Measurements from ENCODE around the gene BOC.

BOC gene

DNA sequence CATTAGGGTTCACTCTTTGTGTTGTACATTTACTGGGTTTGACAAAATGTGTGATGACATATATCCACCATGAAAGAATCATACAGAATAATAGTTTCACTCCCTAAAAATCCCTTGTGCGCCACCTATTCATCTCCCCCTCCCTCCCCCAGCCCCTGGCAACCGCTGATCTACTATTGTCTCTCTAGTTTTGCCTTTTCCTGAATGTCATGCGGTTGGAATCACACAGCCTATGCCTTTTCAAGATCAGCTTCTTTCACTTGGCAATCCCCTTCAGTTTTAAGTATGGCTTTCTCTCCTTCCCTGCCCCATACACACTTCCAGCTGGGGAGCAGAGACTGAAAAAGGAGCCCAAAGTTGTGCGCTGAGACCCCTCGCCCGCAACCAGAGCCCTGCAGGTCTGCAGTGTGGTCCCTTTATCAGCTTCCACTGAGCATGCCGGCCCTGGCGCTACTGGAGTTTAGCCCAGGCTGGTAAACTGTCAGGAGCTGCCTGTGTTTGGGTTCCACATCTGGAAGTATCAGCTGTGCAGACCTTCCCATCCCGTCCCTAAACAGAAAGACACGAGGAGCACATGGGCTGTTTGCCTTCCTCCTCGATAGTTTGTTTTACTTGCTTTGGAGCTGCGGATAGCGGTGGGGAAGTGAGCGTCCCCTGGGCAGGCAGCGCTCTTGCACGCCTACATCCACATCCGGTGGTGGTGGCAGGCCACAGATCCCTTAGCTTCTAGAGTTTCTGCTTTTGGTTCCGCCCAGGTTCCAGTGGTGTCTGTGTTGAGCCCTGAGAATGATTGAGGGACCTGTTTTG is 12.3 kb downstream of the BOC start:
- no peak for DNase-seq

DNA sequence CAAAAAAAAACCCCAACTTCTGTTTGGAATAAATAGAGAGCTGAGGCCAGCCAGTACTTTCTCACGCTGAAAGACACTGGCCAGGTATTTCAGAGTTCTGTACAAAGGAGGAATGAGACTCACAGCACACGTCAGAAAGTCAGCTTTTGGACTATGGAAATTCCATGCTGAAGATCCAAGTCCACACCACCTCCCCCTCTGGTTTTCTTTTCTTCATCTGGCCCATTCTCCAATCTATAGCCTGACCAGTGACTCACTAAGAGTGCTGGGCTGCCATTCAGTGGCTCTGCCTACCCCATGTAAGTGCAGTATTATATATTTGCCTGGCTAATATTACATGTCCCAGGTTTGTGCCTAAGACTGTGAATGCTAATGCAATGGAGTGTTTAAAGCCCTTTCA is 13.9 kb downstream of the BOC start:
- DNase-seq: no peak

DNA sequence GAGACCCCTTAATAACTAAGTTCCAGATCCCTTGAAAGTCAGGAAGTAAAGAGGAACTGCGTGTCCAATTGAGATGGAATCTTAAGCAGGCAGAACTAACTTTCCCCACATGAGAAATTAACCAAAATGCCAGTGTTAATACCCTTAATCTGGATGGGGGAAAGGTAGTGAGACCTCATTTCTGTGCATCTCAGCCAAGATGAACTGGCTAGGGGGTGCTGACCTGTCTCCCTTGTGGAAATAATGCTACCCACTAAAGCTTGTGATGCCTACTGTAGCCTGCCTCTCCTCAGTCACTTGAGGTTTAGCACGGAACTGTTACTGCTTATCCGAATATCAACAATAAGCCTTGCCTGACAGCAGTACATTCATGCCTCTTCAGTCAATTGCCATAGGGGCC is 15.1 kb downstream of the BOC start:
- no peak for DNase-seq

DNA sequence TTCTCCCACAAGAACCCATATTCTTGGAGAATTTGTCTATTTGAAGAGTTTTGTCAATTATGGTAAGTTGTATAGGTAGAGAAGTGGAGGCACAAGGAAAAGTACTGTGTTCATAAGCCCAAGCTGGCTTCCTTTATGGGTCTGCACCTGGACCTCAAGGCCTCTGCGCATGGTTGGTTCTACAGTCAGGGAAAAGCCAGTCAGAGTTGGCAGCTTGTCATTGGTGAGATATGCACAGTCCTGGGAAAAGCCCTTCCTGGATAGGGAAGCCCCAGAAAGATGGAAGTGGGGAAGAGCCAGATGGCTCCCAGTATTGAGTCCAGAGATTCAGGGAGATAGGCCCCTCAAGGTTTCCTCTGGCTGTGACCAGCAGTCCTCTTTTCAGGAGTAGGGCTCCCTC is 15.8 kb downstream of the BOC start:
- DNase-seq: no peak

DNA sequence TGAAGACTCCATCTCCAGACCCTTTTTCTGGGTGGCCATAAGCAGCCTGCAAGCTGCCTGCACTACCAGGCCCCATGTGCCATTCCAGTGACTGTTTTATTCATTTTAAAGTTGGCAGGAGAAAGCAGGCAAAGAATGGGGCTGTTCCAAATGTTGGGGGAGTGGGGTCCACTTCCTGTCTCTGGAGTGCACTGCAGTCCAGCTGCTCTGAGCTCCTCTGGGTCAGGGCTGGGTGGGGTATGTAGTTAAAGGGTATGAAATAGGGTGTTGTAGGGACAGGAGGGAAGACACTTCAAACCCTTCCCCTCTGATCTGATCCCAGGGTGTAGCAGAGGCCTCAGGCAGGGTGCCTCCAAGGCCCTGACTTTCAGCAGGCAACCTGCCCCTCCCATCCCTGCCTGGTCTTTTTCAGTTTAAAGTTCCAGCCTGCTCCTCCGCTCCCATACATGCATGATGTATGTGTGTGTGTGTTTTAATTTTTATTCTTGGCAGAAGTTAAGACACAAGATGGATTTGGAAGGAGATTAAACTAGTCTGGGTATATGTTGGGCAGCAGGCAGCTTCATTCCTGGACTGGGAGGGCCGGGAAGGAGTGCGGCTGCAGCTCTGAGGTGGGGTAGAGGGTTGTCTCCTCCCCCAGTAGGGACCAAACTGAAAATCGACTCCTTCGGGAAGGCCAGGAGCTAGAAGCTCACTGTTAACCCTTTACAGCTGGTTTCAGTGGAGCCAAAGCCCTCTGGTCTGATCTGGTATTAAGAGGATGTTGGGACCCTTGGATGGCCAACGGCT is 17.3 kb downstream of the BOC start:
- no peak for DNase-seq

DNA sequence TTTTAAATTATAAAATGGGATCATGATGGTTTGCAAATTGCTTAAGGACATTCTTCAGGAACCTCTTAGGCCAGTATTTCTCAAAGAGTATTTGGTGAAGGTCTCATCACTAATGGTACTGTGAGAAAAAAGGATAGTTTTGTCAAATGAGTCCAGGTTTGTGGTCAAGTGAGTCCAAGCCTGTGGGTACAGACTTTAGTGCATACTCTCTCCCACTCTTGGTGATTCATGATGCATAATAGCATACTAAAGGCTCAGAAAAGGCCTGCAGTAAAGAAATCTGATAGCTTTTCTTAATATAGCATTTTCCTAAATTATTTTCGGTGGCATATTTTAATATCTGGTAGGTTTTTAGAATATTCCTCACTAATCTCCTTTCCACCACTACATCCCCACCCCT is 20.0 kb downstream of the BOC start:
- DNase-seq: peak; percentile 37

DNA sequence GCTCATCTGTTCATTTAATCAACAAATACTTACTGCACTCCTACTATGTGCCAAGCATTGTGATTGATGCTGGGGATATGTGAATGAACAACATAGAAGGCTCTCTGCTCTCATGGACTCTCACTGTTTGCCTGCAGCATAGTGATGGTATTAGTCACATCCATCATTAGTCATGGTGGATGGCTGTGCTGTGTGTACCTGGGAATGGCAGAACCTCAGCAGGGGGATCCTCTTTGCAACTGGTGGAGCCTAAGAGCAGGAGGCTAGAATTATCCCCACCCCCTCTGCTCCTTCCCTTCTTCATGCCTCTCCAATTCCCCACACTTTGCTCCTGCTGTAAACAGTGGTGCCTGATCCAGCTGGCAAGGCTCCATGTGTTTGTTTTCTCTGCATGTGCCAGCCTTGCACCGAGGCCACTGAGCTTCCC is 20.5 kb downstream of the BOC start:
- DNase-seq: peak; percentile 59

DNA sequence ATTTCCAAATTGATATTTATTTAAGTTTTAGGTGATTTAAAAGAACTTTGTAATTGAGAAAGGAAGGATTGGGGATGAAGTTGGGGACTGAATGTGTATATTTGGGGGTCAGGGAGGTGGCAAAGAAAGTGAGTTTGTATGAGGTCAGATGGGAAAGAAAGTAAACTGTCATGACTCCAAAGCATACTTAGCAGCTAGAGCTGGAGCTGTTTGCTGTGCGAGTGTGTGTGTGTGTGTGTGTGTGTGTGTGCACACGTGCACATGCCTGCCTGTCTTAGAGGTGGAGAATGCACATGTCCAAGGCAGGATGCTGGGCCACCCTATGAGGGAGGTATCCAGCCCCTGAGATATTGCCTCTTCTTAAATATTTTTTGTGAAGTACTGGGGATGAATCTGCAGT is 21.0 kb downstream of the BOC start:
- DNase-seq: no peak

DNA sequence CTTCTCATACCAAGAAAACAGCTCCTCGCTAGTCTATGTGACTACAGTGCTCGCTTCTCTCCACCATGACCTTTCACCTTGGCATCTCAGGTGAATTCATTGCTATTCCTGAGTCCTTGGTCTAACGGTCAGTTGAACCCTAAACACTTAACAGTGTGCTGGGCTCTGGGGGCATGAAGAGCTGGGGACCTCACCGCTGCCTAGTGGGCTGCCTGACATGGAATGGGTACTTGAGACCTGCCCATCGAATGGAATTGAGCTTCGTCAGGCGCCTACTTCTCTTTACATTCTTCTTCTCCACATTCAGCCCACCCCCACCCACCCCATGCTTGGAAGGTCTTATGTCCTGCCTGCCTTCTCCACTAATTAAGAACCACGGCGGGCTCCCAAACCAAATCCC is 22.1 kb downstream of the BOC start:
- no peak for DNase-seq

DNA sequence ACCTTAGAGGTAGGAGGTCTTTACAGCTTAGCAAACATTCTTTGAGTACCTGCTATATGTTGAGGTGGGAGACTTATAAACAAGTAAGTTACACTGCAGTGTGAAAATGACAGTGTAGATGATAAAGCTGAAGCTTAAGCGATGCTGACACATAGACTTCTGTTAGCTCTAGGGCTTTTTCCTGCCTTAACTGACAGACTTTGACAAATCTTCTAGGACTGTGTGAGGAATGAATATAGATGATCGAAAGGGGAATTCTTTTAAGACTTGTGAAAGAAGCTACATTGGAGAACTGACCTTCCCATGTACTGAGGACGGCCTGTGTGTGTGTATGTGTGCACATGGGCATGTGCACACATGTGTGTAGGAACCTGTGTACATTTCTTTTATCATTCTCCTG is 22.7 kb downstream of the BOC start:
- DNase-seq: no peak

DNA sequence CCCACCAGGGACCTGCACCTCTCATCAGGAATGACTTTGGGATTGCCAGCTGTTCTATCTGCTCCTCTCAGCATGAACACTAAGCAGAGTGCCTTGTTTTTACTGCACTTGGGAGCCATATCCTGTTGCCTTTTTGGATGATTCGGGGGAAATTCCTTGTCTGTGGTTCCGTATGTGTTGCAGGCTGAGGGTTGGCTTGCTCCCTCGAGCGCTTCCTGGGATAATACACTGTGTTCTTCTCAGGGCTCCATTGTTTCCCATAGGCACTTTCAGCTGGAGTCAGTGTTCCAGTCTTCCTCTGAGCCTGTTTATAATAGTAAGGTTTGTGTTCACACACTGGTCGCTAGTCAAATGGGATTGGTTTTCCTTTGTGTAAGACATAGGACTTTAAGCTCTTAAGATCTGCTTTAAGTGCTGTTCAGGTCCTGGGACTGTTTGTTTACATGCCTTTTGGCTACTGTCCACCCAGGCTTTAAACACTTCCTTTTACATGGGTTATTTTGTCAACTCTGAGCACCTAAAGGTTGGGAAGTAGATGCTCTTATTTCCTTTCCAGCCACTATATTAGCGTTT is 23.4 kb downstream of the BOC start:
- DNase-seq: no peak

DNA sequence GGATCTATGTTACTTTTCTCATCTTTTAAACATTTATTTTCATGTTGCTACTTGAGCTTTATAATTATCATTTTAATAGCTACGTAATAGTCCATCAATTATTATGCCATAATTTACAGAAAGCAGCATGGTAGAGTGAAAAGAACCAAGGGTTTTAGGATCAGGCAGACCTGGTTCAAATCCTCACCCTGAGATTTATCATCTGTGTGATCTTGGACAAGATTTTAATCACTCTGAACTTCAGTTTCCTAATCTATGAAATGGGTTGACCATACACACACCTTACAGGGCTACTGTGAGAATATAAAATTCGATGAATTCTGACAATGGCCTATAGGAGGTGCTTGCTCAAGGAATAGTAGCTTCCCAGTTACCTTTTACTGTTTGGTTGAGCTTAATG is 27.1 kb downstream of the BOC start:
- no peak for DNase-seq

DNA sequence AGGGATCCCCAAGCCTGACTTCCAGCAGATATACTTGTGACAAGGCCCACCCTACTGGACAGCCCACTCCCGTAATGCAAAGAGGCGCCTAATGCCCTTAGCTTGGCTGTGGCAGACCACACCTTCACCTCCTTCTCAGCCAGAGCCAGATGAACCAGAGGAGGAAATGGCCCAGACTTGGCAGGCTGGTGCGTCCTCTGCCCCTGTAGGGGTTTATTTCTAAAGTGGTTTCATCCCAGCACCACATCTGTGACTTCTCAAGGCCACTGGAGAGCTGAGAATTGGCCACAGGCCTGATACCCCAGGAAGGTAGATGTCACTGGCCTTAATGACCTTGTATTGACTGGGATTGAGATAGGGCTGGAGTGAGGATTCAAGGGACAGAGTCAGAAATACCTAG is 29.5 kb downstream of the BOC start:
- DNase-seq: no peak

DNA sequence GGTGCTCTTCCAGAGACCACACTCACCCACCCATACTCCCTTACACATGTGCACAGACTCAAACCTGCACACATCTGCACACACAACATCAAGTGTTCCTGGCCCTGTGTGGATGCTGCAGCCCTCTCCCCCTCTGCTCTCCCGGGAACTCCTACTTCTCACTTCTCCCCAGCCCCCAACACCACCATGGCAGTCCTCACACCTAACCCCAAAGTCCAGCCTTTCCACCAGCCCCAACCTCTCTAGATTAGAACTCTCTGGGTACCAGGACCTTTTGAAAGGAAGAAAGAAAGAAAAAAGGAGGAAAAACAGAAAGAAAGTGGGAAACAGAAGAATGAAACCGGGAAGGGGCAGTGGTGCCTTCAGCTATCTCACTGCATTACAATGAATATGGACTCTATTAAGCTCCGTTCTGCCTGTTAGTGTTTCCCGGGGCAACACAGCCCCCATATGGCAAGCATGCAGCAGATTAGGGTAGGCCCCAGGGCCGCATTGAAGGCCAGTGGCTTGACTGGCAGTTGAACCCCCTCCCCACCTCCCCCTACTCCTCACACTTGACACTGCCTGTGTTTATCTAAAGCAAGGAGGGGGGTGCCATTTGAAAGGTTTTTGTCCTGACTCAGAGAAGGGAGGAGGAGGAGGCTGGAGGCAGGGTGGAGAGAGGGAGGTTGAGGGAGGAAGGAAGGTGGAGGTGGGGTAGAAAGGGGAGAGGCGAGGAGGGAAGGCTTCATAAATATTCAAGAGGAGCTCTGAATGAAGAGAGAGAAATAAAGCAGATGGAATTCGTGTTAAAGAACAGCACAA is 30.1 kb downstream of the BOC start:
- DNase-seq: no peak

DNA sequence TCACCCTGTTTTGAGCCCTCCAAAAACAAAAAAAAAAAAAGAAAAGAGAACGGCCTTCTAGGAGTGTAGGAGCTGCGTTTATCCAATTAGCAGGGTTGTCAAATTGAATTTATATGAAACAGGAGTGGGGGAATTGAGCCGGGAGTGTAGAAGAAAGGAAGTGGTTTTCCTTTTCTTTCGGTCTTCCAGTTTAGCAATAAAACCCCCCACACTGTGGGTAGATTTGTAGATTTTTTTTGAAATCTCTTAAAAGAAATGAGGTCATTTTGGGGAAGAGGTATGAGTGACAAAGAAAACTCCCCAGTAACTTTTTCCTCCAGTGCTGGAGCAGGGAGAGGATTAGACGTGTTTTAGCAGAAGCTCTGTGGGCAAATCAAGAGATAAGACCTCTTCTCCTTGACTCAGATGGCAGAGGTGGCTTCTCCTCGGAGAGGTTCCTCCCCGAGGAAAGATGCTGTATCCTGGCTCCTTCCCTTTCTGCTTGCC is 30.8 kb downstream of the BOC start:
- DNase-seq: no peak

DNA sequence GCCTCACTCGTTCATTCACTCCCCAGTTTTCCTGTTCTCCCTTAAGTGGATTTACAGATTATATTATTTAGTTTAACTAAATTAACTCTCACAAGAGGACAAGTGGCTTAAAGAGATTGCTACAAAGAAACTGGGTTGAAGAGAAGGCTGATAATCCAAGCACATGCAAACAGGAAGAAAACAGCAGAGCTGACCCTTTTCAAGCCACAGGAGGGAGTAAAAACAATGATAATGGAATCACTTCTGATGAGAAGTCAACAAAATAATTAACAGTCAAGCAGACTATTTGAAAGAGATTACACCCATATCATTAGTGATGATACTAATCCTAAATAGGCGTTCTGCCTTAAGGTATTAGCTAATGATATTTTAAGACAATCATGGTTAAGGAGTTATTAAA is 31.7 kb downstream of the BOC start:
- DNase-seq: no peak

DNA sequence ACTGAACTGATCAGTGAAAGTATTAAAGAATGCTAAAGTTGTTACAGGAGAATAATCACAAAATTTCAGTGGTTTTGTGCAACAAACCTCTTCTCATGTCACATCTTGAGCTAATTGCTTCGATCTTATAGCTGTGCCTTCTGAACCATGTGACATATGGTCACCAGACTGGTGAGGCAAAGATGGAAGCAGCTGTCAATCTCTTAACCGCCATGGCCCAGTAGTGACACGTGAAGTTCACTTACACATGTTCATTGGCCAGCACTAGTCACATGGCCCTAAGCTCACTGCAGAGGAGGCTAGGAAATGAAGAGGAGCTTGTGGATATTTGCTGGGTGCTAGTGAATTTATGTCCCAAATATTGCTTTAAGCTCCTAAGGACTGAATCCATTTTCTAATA is 32.5 kb downstream of the BOC start:
- no peak for DNase-seq

DNA sequence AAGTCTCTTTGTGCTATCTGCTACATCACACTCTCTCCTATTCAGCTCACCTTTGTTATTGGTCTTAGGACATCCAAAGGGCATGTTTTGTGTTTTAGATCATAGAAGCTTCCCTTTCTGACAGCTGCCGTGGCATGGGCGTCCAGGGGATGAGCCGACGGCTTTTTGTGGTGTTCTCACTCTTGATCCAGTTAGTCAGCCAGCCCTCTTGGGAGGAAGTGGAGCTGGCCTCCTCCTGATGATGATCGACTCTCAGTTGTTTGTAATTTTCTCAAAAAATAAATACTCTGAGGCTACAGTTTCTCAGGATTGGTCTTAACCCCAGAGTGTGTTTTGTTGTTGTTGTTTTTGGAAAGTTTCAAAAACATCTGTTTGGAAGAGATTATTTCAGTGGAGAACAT is 34.4 kb downstream of the BOC start:
- DNase-seq: no peak

DNA sequence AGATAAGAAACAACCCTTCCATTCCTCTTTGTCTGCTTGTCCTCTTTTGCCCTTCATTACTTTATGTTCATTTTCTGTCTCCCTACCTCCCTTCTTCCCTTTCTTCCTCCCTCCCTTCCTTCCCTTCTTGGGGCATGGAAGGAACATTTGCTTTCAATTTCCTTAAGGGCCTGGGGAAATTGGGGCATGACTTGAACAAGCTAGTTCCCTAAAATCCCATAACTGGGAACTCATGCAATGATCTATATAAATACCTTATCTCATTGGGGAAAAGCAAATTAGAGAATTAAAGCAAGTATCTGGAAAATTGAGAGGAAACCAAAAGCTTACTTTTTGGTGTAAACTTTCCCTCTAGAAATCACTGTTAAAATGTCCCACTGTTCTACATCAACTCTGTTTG is 35.7 kb downstream of the BOC start:
- DNase-seq: no peak

DNA sequence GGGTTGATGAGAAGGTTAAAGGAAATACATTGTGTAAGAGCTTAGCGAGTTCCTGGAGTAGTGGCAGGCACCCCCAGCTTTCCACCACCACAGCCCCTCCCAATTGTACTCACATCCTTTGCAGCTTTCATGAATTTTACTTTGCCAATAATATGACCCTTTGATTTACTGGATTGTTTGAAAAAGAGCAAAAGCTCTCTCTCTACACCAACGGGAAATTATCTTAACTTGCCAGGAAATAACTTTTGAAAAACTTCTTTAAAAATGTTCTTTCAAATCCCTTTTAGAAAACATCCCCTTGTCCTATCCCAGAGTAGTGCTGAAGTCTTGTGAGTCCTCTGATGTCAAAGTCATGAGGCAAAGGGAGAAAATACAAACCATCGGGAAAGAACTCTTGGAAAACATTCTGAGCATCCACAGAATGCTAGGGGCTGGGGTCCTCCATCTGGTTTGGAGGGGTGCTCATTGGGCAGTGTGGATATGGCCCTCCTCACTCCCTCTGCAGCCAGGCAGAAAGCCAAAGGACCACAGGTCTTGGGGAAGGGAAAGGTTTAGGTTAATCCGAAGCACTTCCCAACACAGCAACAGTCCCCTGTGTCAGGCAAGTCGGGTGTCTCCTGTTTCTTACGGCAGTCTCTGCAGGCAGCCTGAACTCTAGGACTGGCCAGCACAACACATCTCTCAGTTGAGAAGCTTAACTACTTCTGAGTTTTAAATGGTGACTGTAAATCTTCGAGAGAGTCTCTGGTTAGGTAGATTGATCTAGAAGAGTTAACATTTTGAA is 36.5 kb downstream of the BOC start:
- no peak for DNase-seq

DNA sequence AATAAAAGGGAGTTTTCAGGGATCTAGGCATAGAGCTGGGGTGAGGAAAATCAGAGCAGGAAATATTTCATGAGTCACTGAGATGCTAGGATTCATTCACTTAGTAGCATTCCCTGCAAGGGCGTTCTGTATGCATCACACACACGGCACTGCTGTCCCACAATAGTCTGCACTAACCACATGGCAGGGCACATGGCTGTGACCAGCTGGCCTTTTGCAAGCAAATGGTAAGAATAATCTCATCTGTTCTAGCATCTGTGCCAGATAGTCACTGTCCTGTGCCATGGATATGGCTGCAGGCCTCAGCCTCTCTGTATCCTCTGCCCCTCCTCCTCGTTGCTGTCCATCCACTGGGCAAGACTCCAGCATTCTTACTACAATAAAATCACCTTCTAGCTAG is 37.8 kb downstream of the BOC start:
- peak; percentile 50 for DNase-seq

DNA sequence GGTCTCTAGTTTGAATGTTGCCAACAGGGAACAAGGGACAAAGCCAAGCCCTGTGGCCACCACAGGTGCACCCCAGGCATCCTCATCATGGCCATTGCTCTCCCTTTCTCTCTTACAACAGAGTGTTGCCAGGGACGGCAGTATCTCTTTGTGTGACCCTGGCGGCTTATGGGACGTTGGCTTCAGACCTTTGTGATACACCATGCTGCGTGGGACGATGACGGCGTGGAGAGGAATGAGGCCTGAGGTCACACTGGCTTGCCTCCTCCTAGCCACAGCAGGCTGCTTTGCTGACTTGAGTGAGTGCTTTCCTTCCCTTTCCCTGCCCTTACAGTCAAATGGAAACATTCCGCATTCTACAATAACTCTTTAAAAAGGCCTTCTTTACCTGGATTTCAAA is 38.2 kb downstream of the BOC start:
- no peak for DNase-seq
